H1 (cell line): ENCODE results near the gene ASL. TPM values are rescaled to one million over a fixed set of nuclear protein-coding genes. Genes with fewer than 3 reads are reported as not detected.
A peak's percentile ranks its signal among the peaks of the same experiment; 100 is the strongest.

Source experiments
- CTCF ChIA-PET: fragments of 300-600 bp; sonication (Branson Sonifier 250); formaldehyde crosslinking; loops from one replicate; lab custom pipeline; 2021; ENCODE audit not compliant: partially characterized antibody; lab: Charles Lee
- POLR2A ChIA-PET: fragments of 300-600 bp; sonication (Branson Sonifier 250); formaldehyde crosslinking; loops from one replicate; lab custom pipeline; 2021; ENCODE audit warnings: inconsistent platforms; ENCODE audit not compliant: partially characterized antibody; lab: Charles Lee
- DNase-seq, 2 experiments: peaks; one replicate each; pipeline versions ENCODE4 v3.0.0 to v3.0.0-alpha.2; 2010 to 2022; ENCODE audit warnings: low spot score in 2 of 2, low read depth in 1 of 2, mixed read lengths in 1 of 2
- FAIRE-seq: peaks from 2 replicates; lab custom pipeline; 2011; peaks lifted over from hg19 to GRCh38; lab: Jason Lieb, UNC
- H2AFZ ChIP-seq: 2 replicates; pipeline ENCODE4 v1.8.1; 2012; ENCODE audit warnings: low read length, inconsistent platforms
- H2AK5ac ChIP-seq: 2 replicates; pipeline ENCODE4 v1.6.1; 2013; ENCODE audit warnings: low read depth, low read length
- H2BK120ac ChIP-seq: replicated peaks from 2 replicates; pipeline ENCODE3; 2013; ENCODE audit warnings: low read depth, low read length, inconsistent platforms
- H2BK12ac ChIP-seq: 2 replicates; pipeline ENCODE4 v1.6.1; 2013; ENCODE audit warnings: low read depth, low read length
- H2BK15ac ChIP-seq: 2 replicates; pipeline ENCODE4 v1.6.1; 2013; ENCODE audit warnings: low read length
- H2BK20ac ChIP-seq: 2 replicates; pipeline ENCODE4 v1.6.1; 2013; ENCODE audit warnings: low read length
- H2BK5ac ChIP-seq: 2 replicates; pipeline ENCODE4 v1.6.1; 2013; ENCODE audit warnings: low read depth, low read length
- H3K14ac ChIP-seq: 2 replicates; pipeline ENCODE4 v1.6.1; 2013; ENCODE audit warnings: inconsistent platforms; ENCODE audit not compliant: insufficient read length
- H3K18ac ChIP-seq: 2 replicates; pipeline ENCODE4 v1.6.1; 2013; ENCODE audit warnings: low read length; ENCODE audit errors: extremely low read depth
- H3K23ac ChIP-seq: 2 replicates; pipeline ENCODE4 v1.6.1; 2013; ENCODE audit warnings: inconsistent platforms; ENCODE audit not compliant: insufficient read length
- H3K23me2 ChIP-seq: 2 replicates; pipeline ENCODE4 v1.6.1; 2013; ENCODE audit warnings: low read depth, low read length
- H3K27ac ChIP-seq: 2 replicates; pipeline ENCODE4 v1.6.1; 2011; ENCODE audit warnings: low read depth, low read length, inconsistent platforms
- H3K27me3 ChIP-seq, 4 experiments: replicated peaks in 1 of 4; 1 replicate in 1 of 4; 2 replicates in 3 of 4; pipeline versions ENCODE4 v1.6.1 to v1.8.1; 2011 to 2013; ENCODE audit warnings: low read length in 3 of 4, mild to moderate bottlenecking in 3 of 4, inconsistent platforms in 2 of 4, mixed read lengths in 2 of 4, moderate library complexity in 1 of 4; ENCODE audit not compliant: control insufficient read depth in 3 of 4, insufficient read depth in 3 of 4; ENCODE audit errors: extremely low read depth in 1 of 4
- H3K36me3 ChIP-seq, 4 experiments: 2 replicates each; pipeline versions ENCODE4 v1.6.1 to v1.8.1; 2011 to 2013; ENCODE audit warnings: mild to moderate bottlenecking in 4 of 4, low read length in 3 of 4, moderate library complexity in 2 of 4, control low read depth in 1 of 4, inconsistent platforms in 1 of 4; ENCODE audit not compliant: insufficient read depth in 4 of 4, control insufficient read depth in 2 of 4
- H3K4ac ChIP-seq: replicated peaks from 2 replicates; pipeline ENCODE3; 2013; ENCODE audit warnings: low read length, low read depth, mixed read lengths, inconsistent platforms; ENCODE audit not compliant: insufficient read length
- H3K4me1 ChIP-seq, 4 experiments: replicated peaks in 1 of 4; 1 replicate in 1 of 4; 2 replicates in 3 of 4; pipeline versions ENCODE4 v1.6.1 to v1.8.1; 2011 to 2013; ENCODE audit warnings: low read length in 3 of 4, inconsistent platforms in 2 of 4, mixed read lengths in 1 of 4; ENCODE audit not compliant: insufficient read depth in 4 of 4, control insufficient read depth in 3 of 4
- H3K4me2 ChIP-seq, 2 experiments: 2 replicates each; pipeline versions ENCODE4 v1.6.1 to v1.8.1; 2011 to 2013; ENCODE audit warnings: low read depth in 2 of 2, low read length in 2 of 2, control low read depth in 1 of 2, inconsistent platforms in 1 of 2, mild to moderate bottlenecking in 1 of 2; ENCODE audit not compliant: insufficient read depth in 1 of 2
- H3K4me3 ChIP-seq, 4 experiments: fragments of 200-600, 300-600 bp in 1 of 4; sonication (generic), shearing (Covaris generic), sonication (Bioruptor Twin) in 1 of 4; 2 replicates each; pipeline versions ENCODE4 v1.5.1 to v1.8.1; 2011 to 2016; ENCODE audit warnings: low read length in 4 of 4, low read depth in 3 of 4, control low read depth in 2 of 4, inconsistent platforms in 2 of 4, mild to moderate bottlenecking in 2 of 4, mixed read lengths in 1 of 4, moderate library complexity in 1 of 4; ENCODE audit not compliant: insufficient read depth in 2 of 4; ENCODE audit errors: extremely low read depth in 1 of 4
- H3K56ac ChIP-seq: replicated peaks from 2 replicates; pipeline ENCODE3; 2013; ENCODE audit warnings: low read depth, mild to moderate bottlenecking, mixed read lengths, low read length, inconsistent platforms; ENCODE audit not compliant: insufficient read length
- H3K79me1 ChIP-seq: 2 replicates; pipeline ENCODE4 v1.6.1; 2013; ENCODE audit warnings: low read depth, low read length, control low read depth
- H3K79me2 ChIP-seq, 2 experiments: 2 replicates each; pipeline versions ENCODE4 v1.6.1 to v1.8.1; 2012 to 2013; ENCODE audit warnings: low read length in 2 of 2, mild to moderate bottlenecking in 2 of 2, inconsistent platforms in 1 of 2; ENCODE audit not compliant: insufficient read depth in 2 of 2, control insufficient read depth in 1 of 2
- H3K9ac ChIP-seq, 4 experiments: replicated peaks in 1 of 4; 1 replicate in 1 of 4; 2 replicates in 3 of 4; pipeline versions ENCODE4 v1.6.1 to v1.8.1; 2011 to 2013; ENCODE audit warnings: low read depth in 3 of 4, low read length in 3 of 4, control low read depth in 2 of 4, mild to moderate bottlenecking in 2 of 4, moderate library complexity in 2 of 4, inconsistent platforms in 1 of 4; ENCODE audit errors: extremely low read depth in 1 of 4
- H3K9me3 ChIP-seq, 2 experiments: 2 replicates each; pipeline versions ENCODE4 v1.6.1 to v1.8.1; 2012 to 2013; ENCODE audit warnings: mild to moderate bottlenecking in 2 of 2, moderate library complexity in 2 of 2, control low read depth in 1 of 2, inconsistent platforms in 1 of 2, low read depth in 1 of 2, low read length in 1 of 2, mixed read lengths in 1 of 2; ENCODE audit not compliant: insufficient read depth in 2 of 2
- H4K20me1 ChIP-seq, 2 experiments: replicated peaks in 1 of 2; 2 replicates each; pipeline versions ENCODE3 to v1.8.1; 2011 to 2013; ENCODE audit warnings: inconsistent platforms in 2 of 2, low read length in 2 of 2, mild to moderate bottlenecking in 1 of 2; ENCODE audit not compliant: insufficient read depth in 2 of 2, control insufficient read depth in 1 of 2
- H4K5ac ChIP-seq: 2 replicates; pipeline ENCODE4 v1.6.1; 2013; ENCODE audit warnings: low read length, low read depth, mixed read lengths, inconsistent platforms; ENCODE audit not compliant: insufficient read length
- H4K8ac ChIP-seq: 2 replicates; pipeline ENCODE4 v1.8.0; 2013; ENCODE audit warnings: mild to moderate bottlenecking, moderate library complexity, low read length, inconsistent platforms; ENCODE audit not compliant: insufficient read depth; ENCODE audit errors: extremely low read depth
- H4K91ac ChIP-seq: replicated peaks from 2 replicates; pipeline ENCODE3; 2013; ENCODE audit warnings: low read length, mixed read lengths, inconsistent platforms; ENCODE audit not compliant: insufficient read length
- ASH2L ChIP-seq: fragments of 200-600, 300-600 bp; sonication (generic); IDR thresholded peaks from one replicate; pipeline ENCODE4 v1.7.1; 2017; ENCODE audit warnings: low read length
- CTCF ChIP-seq, 3 experiments: IDR thresholded peaks; 1 replicate in 2 of 3; 2 replicates in 1 of 3; pipeline versions ENCODE4 v1.5.1 to v1.6.1; 2011; ENCODE audit warnings: low read length in 3 of 3, mild to moderate bottlenecking in 3 of 3, inconsistent platforms in 2 of 3, low read depth in 1 of 3, moderate library complexity in 1 of 3; ENCODE audit not compliant: insufficient read depth in 1 of 3; ENCODE audit errors: control extremely low read depth in 1 of 3
- HDAC6 ChIP-seq: IDR thresholded peaks from one replicate; pipeline ENCODE4 v1.7.1; 2012; ENCODE audit warnings: low read depth, mild to moderate bottlenecking, inconsistent platforms, low read length, moderate library complexity
- SP4 ChIP-seq: IDR thresholded peaks from 2 replicates; pipeline ENCODE4 v1.6.1; 2012; ENCODE audit warnings: low read length, inconsistent platforms
- WGBS, 2 experiments: shearing (Covaris generic) in 1 of 2; methylation state at CpG; one replicate each; pipeline versions ENCODE4 v1.1.6 to v1.1.7; 2013 to 2015; ENCODE audit warnings: low lambda C conversion rate in 2 of 2, mixed read lengths in 2 of 2, inconsistent platforms in 1 of 2, low coverage in 1 of 2, missing lambda C conversion rate in 1 of 2; ENCODE audit not compliant: insufficient replicate concordance in 2 of 2, insufficient coverage in 1 of 2, insufficient read length in 1 of 2; ENCODE audit errors: extremely low coverage in 1 of 2, missing lambda C conversion rate in 1 of 2; 5-methylcytosine and 5-hydroxymethylcytosine counted together
- polyA plus RNA-seq, 7 experiments: library from polyadenylated mRNA; depleted of rRNA in 3 of 7; stranded (reverse) in 5 of 7; unstranded in 2 of 7; fragments of >200 nt in 5 of 7; fragments of 200-250 nt in 2 of 7; gene quantifications; 1 replicate in 5 of 7; 2 replicates in 1 of 7; 4 replicates in 1 of 7; pipeline versions ENCODE4 v1.2.1 to v1.2.3, GENCODE V29; 2011 to 2013; ENCODE audit warnings: missing spikeins in 2 of 7, mixed read lengths in 2 of 7
- total RNA-seq: library from RNA; stranded (reverse); fragmentation: NEBNext Ultra II Directional; extraction: Animal tissue kit (Norgen Biotek cat#: 25700); gene quantifications from 2 replicates; pipeline ENCODE4 v1.2.1, GENCODE V29; 2021

The ASL gene
- total and polyA plus RNA-seq, 2 of the 8 experiments (the other 6 are each of a cell fraction or from before 2014, with no cell fraction given), result 23.3 to 35.3 TPM

- H2AK5ac ChIP-seq, result no peak overlapping the region
- no peaks in the 10 kb centered on the region for H3K27me3 ChIP-seq
- DNase-seq, result no peak
- H3K79me1 ChIP-seq, result no peaks in the 10 kb centered on the region
- no peak overlapping the region for H4K5ac ChIP-seq
- H3K4me2 ChIP-seq, result peak overlapping the region; percentile 54 to 68; a peak in 1 of 4 replicates
- FAIRE-seq, result no peak
- no peak overlapping the region for H3K56ac ChIP-seq
- H3K27ac ChIP-seq, result no peak overlapping the region
- peak overlapping the region; percentile 96 for H2BK5ac ChIP-seq
- no peaks in the 10 kb centered on the region for H4K20me1 ChIP-seq
- no peaks in the 10 kb centered on the region for H3K9me3 ChIP-seq
- H3K23me2 ChIP-seq, result peaks cover 8% of the 10 kb centered on the region
- H4K8ac ChIP-seq, result no peak overlapping the region
- no peak overlapping the region for H3K14ac ChIP-seq
- no peak overlapping the region for H2BK12ac ChIP-seq
- ChIA-PET CTCF (no interaction called here), POLR2A (no interaction called here)
- WGBS, 2 experiments, result no CpG with 5 or more reads among the region's 2 CpGs
- no peak overlapping the region for H3K23ac ChIP-seq
- peaks cover 0 to 3% (median 0%) of the 10 kb centered on the region in 4 experiments; a peak in 1 of 7 replicates for H3K4me1 ChIP-seq
- H3K18ac ChIP-seq, result no peak overlapping the region
- H3K36me3 ChIP-seq, result no peaks in the 10 kb centered on the region
- no peak overlapping the region for H3K9ac ChIP-seq
- no peak overlapping the region for H3K4me3 ChIP-seq
- H2AFZ ChIP-seq, result no peak overlapping the region
- no peak overlapping the region for H2BK120ac ChIP-seq
- H3K4ac ChIP-seq, result no peak overlapping the region
- no peaks in the 10 kb centered on the region for H3K79me2 ChIP-seq
- no peak overlapping the region for H2BK20ac ChIP-seq
- peak overlapping the region; percentile 100; the same call in 1 of the 2 replicates for H2BK15ac ChIP-seq
- H4K91ac ChIP-seq, result no peak overlapping the region
- no peak for TF ChIP-seq HDAC6
- no peak for TF ChIP-seq CTCF (IDR thresholded peaks at IDR 0.05; ENCODE audit: control extremely low read depth in 1 of 3, insufficient read depth in 1 of 3, low read depth in 1 of 3, low read length in 3 of 3)
- TF ChIP-seq ASH2L, result no peak
- TF ChIP-seq SP4, result no peak
Observed at GRCh38 chr7:66099232-66099550, 23.6 kb downstream of the ASL start.
